Chondrocyte (in vitro differentiated cells): Measurements from ENCODE around the gene NME7. TPM values are rescaled to one million over a fixed set of nuclear protein-coding genes. Genes with fewer than 3 reads are reported as not detected.
A peak's percentile ranks its signal among the peaks of the same experiment; 100 is the strongest.

Experiments
- DNase-seq: peaks from one replicate; pipeline ENCODE4 v3.0.0; 2021; ENCODE audit warnings: mixed read lengths, low spot score
- H3K27ac Mint-ChIP-seq: one replicate; pipeline ENCODE4 v1.8.0; 2021; ENCODE audit warnings: mild to moderate bottlenecking, moderate library complexity, mixed read lengths; ENCODE audit not compliant: unreplicated experiment
- H3K27me3 Mint-ChIP-seq: 2 replicates; pipeline ENCODE4 v1.8.0; 2021; ENCODE audit warnings: low read depth, mixed read lengths
- H3K36me3 Mint-ChIP-seq: 2 replicates; pipeline ENCODE4 v1.8.0; 2021; ENCODE audit warnings: low read depth, mixed read lengths
- H3K4me1 Mint-ChIP-seq: 2 replicates; pipeline ENCODE4 v1.8.0; 2021; ENCODE audit warnings: low read depth, mild to moderate bottlenecking, mixed read lengths
- H3K4me3 Mint-ChIP-seq: one replicate; pipeline ENCODE4 v1.8.0; 2021; ENCODE audit warnings: mild to moderate bottlenecking, moderate library complexity, mixed read lengths; ENCODE audit not compliant: unreplicated experiment
- H3K9me3 Mint-ChIP-seq: 2 replicates; pipeline ENCODE4 v1.8.0; 2021; ENCODE audit warnings: low read depth, mixed read lengths
- CTCF ChIP-seq: fragments of 200-600 bp; sonication (generic); IDR thresholded peaks from 2 replicates; pipeline ENCODE4 v1.5.0; 2021; ENCODE audit warnings: antibody characterized with exemption, mild to moderate bottlenecking, moderate library complexity
- total RNA-seq: library from RNA; stranded (reverse); gene quantifications from 3 replicates; pipeline ENCODE4 v1.2.1, GENCODE V29; 2021

The NME7 gene
- total RNA-seq, 1 donor from 2014 or later, result 14.7 TPM

- H3K36me3 Mint-ChIP-seq, result no peaks in the 10 kb centered on the region
- no peaks in the 10 kb centered on the region for H3K9me3 Mint-ChIP-seq
- H3K4me3 Mint-ChIP-seq, result no peak overlapping the region
Measured at GRCh38 chr1:169090308-169090899, 277.2 kb downstream of the NME7 start.

GRCh38 chr1:169089776-169090175 lies 277.8 kb downstream of the NME7 start:
- Mint-ChIP-seq H3K36me3 (no peaks in the 10 kb centered on the region), H3K4me1 (peaks cover 10% of the 10 kb centered on the region), H3K27me3 (no peaks in the 10 kb centered on the region), H3K9me3 (no peaks in the 10 kb centered on the region), H3K27ac (no peak overlapping the region), H3K4me3 (no peak overlapping the region)
- no peak for TF ChIP-seq CTCF
- no peak for DNase-seq

More at GRCh38 chr1:169090308-169090899, 277.2 kb downstream of the NME7 start:
- H3K27me3 Mint-ChIP-seq, result no peaks in the 10 kb centered on the region
- TF ChIP-seq CTCF, result no peak
- peaks cover 15% of the 10 kb centered on the region for H3K4me1 Mint-ChIP-seq
- DNase-seq, result no peak
- H3K27ac Mint-ChIP-seq, result no peak overlapping the region

GRCh38 chr1:169087876-169088275 lies 279.7 kb downstream of the NME7 start:
- peaks cover 13% of the 10 kb centered on the region for H3K4me1 Mint-ChIP-seq
- no peak for TF ChIP-seq CTCF
- no peak overlapping the region for H3K4me3 Mint-ChIP-seq
- H3K27me3 Mint-ChIP-seq, result no peaks in the 10 kb centered on the region
- no peak overlapping the region for H3K27ac Mint-ChIP-seq
- DNase-seq, result no peak
- no peaks in the 10 kb centered on the region for H3K36me3 Mint-ChIP-seq
- no peaks in the 10 kb centered on the region for H3K9me3 Mint-ChIP-seq

- no peaks in the 10 kb centered on the region for H3K27me3 Mint-ChIP-seq
- H3K4me3 Mint-ChIP-seq, result no peak overlapping the region
- peak overlapping the region; percentile 64 for H3K27ac Mint-ChIP-seq
- no peaks in the 10 kb centered on the region for H3K9me3 Mint-ChIP-seq
- H3K36me3 Mint-ChIP-seq, result no peaks in the 10 kb centered on the region
- no peak for TF ChIP-seq CTCF
- no peak for DNase-seq
- H3K4me1 Mint-ChIP-seq, result peaks cover 16% of the 10 kb centered on the region
Measured at GRCh38 chr1:169086603-169087455, 280.8 kb downstream of the NME7 start.

- DNase-seq, result no peak
- no peak overlapping the region for H3K4me3 Mint-ChIP-seq
- TF ChIP-seq CTCF, result no peak
- no peaks in the 10 kb centered on the region for H3K36me3 Mint-ChIP-seq
- no peaks in the 10 kb centered on the region for H3K9me3 Mint-ChIP-seq
- H3K4me1 Mint-ChIP-seq, result peaks cover 25% of the 10 kb centered on the region
- no peak overlapping the region for H3K27ac Mint-ChIP-seq
- H3K27me3 Mint-ChIP-seq, result no peaks in the 10 kb centered on the region
Measured at GRCh38 chr1:169085911-169086310, 281.7 kb downstream of the NME7 start.

Other genes starting within 250 kb of the NME7 start
- 26.4 to 35.8 TPM (median 30.0 TPM) in 3 replicates for gene BLZF1, start 398 bp upstream of the NME7 start, total RNA-seq
- gene CCDC181, start 59.7 kb upstream of the NME7 start, total RNA-seq, result 0.80 to 1.2 TPM (median 0.90 TPM) in 3 replicates
- gene SLC19A2, start 118.1 kb upstream of the NME7 start, total RNA-seq, result 3.8 to 5.8 TPM (median 4.9 TPM) in 3 replicates
- not detected in 3 replicates for gene F5, start 218.7 kb upstream of the NME7 start, total RNA-seq